Mesodermal cell (in vitro differentiated cells): Measurements from ENCODE around the gene EGFLAM.

Source experiments
- H3K27ac ChIP-seq: 2 replicates; pipeline ENCODE4 v1.7.0; 2013; ENCODE audit warnings: mild to moderate bottlenecking, low read depth, low read length, moderate library complexity; ENCODE audit not compliant: severe bottlenecking
- H3K36me3 ChIP-seq: 2 replicates; pipeline ENCODE4 v1.7.1; 2013; ENCODE audit warnings: mild to moderate bottlenecking, low read length, moderate library complexity; ENCODE audit not compliant: control insufficient read depth, insufficient read depth
- H3K4me1 ChIP-seq: one replicate; pipeline ENCODE4 v1.7.1; 2013; ENCODE audit warnings: mild to moderate bottlenecking, low read length; ENCODE audit not compliant: insufficient read depth, control insufficient read depth, poor library complexity, severe bottlenecking
- H3K4me3 ChIP-seq: 2 replicates; pipeline ENCODE4 v1.7.0; 2013; ENCODE audit warnings: low read length, control low read depth, mild to moderate bottlenecking; ENCODE audit not compliant: insufficient read depth, poor library complexity, severe bottlenecking; ENCODE audit errors: extremely low read depth
- H3K9me3 ChIP-seq: 2 replicates; pipeline ENCODE4 v1.7.1; 2013; ENCODE audit warnings: mild to moderate bottlenecking, low read length, moderate library complexity; ENCODE audit not compliant: control insufficient read depth
- WGBS, 2 experiments: methylation state at CpG; one replicate each; pipeline ENCODE4 v1.1.5; 2013; ENCODE audit warnings: missing lambda C conversion rate in 2 of 2; ENCODE audit not compliant: insufficient coverage in 2 of 2; 5-methylcytosine and 5-hydroxymethylcytosine counted together

Gene EGFLAM

DNA sequence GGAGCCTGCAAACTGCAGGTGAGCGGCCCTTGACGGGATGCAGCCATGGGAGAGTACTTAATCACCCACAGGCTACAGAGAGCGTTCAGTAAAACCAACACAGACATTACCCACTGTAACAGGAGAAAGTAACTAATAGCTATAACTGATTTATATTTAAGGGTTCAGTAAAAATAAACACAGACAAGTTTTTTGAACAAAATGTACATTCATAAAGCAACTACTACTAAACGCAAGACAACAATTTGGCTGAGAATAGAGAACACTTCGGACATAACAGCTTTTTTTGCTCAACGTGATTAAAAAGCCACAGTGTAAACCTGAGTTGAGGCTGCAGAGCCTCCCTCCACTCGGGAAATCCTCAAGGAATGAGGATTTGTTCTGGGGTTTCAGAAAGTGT, 236.4 kb downstream of the EGFLAM start:
- Histone ChIP-seq H3K9me3 (no peaks in the 10 kb centered on the region), H3K4me3 (no peak overlapping the region), H3K36me3 (peaks cover 77% of the 10 kb centered on the region), H3K4me1 (no peaks in the 10 kb centered on the region), H3K27ac (no peak overlapping the region)
- 98 to 100% methylated on average over 3 to 4 of the region's 7 CpGs for WGBS, 2 experiments

DNA sequence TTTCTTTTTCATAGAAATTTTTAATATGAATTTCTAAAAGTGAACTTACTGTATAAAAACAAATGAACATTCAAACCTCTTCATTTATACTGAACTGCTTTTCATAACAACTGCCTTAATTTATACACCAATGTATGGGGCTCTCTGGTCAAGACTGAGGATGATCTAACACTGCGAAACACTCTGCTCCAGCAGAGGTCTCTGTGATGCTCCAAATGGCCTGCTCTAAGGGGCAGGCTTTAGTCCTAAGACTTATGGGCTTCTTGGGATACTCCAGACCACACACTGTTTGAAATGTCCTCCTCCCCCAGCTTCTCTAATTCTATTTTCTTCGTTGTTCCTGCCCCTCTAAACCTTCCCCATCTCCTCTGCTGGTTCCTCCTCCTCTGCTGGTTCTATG, 239.6 kb downstream of the EGFLAM start:
- Histone ChIP-seq H3K9me3 (no peaks in the 10 kb centered on the region), H3K36me3 (peaks cover 68% of the 10 kb centered on the region), H3K27ac (no peak overlapping the region), H3K4me3 (no peak overlapping the region), H3K4me1 (no peaks in the 10 kb centered on the region)
- WGBS, 2 experiments, result 88 to 89% methylated on average over 2 of the region's 2 CpGs

DNA sequence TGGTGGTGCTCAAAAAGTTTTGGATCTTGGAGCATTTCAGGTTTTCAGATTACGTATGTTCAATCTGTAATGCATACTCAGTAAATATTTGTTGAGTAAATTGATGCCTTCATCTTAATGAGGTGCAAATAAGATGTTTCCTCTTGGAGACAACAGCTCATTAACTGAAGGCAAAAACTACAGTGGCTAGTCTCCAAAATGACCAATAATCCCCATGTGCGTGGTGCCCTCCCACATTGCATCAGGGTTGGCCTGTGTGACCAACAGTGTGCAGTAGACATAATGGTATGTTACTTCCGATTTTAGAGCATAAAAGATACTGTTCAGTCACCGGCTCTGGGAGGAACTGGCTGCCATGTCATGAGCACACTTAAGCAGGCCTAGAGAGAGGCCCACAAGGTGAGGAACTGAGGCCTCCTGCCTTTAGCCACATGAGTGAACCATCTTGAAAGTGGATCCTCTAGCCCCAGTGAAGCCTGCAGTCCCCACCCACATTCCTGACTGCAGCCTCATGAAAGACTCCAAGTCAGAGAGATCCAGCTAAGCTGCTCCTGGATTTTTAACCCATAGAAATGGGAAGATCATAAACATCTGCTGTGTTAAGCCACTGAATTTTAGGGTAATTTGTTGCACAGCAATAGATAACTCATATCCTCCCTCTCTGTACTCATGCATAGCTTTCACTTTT, 242.4 kb downstream of the EGFLAM start:
- Histone ChIP-seq H3K27ac (no peak overlapping the region), H3K4me3 (no peak overlapping the region), H3K9me3 (no peaks in the 10 kb centered on the region), H3K4me1 (no peaks in the 10 kb centered on the region), H3K36me3 (peaks cover 47% of the 10 kb centered on the region)
- WGBS, 2 experiments, result 94 to 100% methylated on average over 2 to 3 of the region's 4 CpGs

DNA sequence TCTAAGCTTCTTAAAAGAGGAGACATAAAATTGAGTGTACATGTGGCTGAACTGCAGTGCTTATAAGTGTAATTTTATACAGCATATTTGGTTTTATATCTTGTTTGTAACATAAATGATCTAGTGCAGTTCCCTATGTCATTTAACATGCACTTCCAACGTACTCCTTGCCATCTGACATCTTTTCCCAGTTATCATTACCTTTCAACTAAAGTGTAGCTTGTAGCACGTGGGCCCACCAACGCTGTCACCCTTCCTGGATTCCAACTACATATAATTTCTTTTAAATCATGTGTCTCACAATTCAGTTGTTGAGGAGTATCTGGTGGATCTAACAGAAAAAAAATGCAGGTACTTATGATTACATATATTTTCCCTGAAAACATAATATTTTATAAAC, 247.9 kb downstream of the EGFLAM start:
- H3K9me3 ChIP-seq, result no peaks in the 10 kb centered on the region
- H3K4me3 ChIP-seq, result no peak overlapping the region
- H3K4me1 ChIP-seq, result no peaks in the 10 kb centered on the region
- WGBS, 2 experiments, result 80 to 100% methylated on average over 1 to 2 of the region's 3 CpGs
- H3K27ac ChIP-seq, result no peak overlapping the region
- peaks cover 20% of the 10 kb centered on the region for H3K36me3 ChIP-seq

- Histone ChIP-seq H3K9me3 (no peaks in the 10 kb centered on the region), H3K36me3 (peaks cover 29% of the 10 kb centered on the region), H3K27ac (no peak overlapping the region), H3K4me1 (no peaks in the 10 kb centered on the region), H3K4me3 (no peak overlapping the region)
- WGBS, 2 experiments, result 80 to 96% methylated on average over 1 to 4 of the region's 5 CpGs
Observed at GRCh38 chr5:38509185-38509584, 250.8 kb downstream of the EGFLAM start.
